Measurements from ENCODE around the gene TUBA3E.

TUBA3E gene

GRCh38 chr2:130190237-130190636, 8.0 kb downstream of the TUBA3E start:
- TF ChIP-seq REST (IDR thresholded peaks at IDR 0.05; ENCODE audit: low read depth): no peak
- TF ChIP-seq CREB1 (IDR thresholded peaks at IDR 0.05; ENCODE audit: low read depth): no peak
- TF ChIP-seq USF1 (IDR thresholded peaks at IDR 0.05): no peak
- TF ChIP-seq MAX (IDR thresholded peaks at IDR 0.05): no peak
- TF ChIP-seq EGR1 (IDR thresholded peaks at IDR 0.05): no peak

- 0 out of 2 replicates have a peak, but pooled peaks have one; percentile 10 for TF ChIP-seq CEBPB (IDR thresholded peaks at IDR 0.05)
These were observed 10.1 kb downstream of the TUBA3E start for GRCh38 chr2:130187859-130188792.

- no peak for TF ChIP-seq EP300 (IDR thresholded peaks at IDR 0.05; ENCODE audit: borderline replicate concordance)
- TF ChIP-seq YY1 (IDR thresholded peaks at IDR 0.05; ENCODE audit: low read depth): no peak
- TF ChIP-seq NFIC (IDR thresholded peaks at IDR 0.05): no peak
These were observed 11.0 kb downstream of the TUBA3E start for GRCh38 chr2:130187268-130187667.

GRCh38 chr2:130186391-130186790, 11.8 kb downstream of the TUBA3E start:
- TF ChIP-seq RAD21 (IDR thresholded peaks at IDR 0.05; ENCODE audit: low read depth) (no peak), REST (IDR thresholded peaks at IDR 0.05; ENCODE audit: low read depth) (no peak), TCF12 (IDR thresholded peaks at IDR 0.05; ENCODE audit: low read depth) (no peak), MAX (IDR thresholded peaks at IDR 0.05) (no peak), ZBTB7A (IDR thresholded peaks at IDR 0.05; ENCODE audit: low read depth) (no peak), TEAD4 (IDR thresholded peaks at IDR 0.05) (no peak), TAF1 (IDR thresholded peaks at IDR 0.05; ENCODE audit: low read depth) (no peak), CREB1 (IDR thresholded peaks at IDR 0.05; ENCODE audit: low read depth) (no peak), NFIC (IDR thresholded peaks at IDR 0.05) (no peak), USF1 (IDR thresholded peaks at IDR 0.05) (no peak), CEBPB (IDR thresholded peaks at IDR 0.05) (no peak), EP300 (IDR thresholded peaks at IDR 0.05; ENCODE audit: borderline replicate concordance) (no peak), FOXM1 (IDR thresholded peaks at IDR 0.05; ENCODE audit: borderline replicate concordance, low read depth) (no peak)

- TF ChIP-seq EGR1 (IDR thresholded peaks at IDR 0.05) (no peak), TCF12 (IDR thresholded peaks at IDR 0.05; ENCODE audit: low read depth) (no peak), TAF1 (IDR thresholded peaks at IDR 0.05; ENCODE audit: low read depth) (no peak), CREB1 (IDR thresholded peaks at IDR 0.05; ENCODE audit: low read depth) (no peak), REST (IDR thresholded peaks at IDR 0.05; ENCODE audit: low read depth) (no peak), EP300 (IDR thresholded peaks at IDR 0.05; ENCODE audit: borderline replicate concordance) (no peak), YY1 (IDR thresholded peaks at IDR 0.05; ENCODE audit: low read depth) (no peak), NFIC (IDR thresholded peaks at IDR 0.05) (no peak), ZBTB7A (IDR thresholded peaks at IDR 0.05; ENCODE audit: low read depth) (no peak), TEAD4 (IDR thresholded peaks at IDR 0.05) (no peak), FOXM1 (IDR thresholded peaks at IDR 0.05; ENCODE audit: borderline replicate concordance, low read depth) (no peak), CEBPB (IDR thresholded peaks at IDR 0.05) (no peak), USF1 (IDR thresholded peaks at IDR 0.05) (no peak)
These were observed 12.3 kb downstream of the TUBA3E start for GRCh38 chr2:130185896-130186295.

All from Ishikawa (cell line).